ENCODE measurements around the gene ANKRD31. TPM values are rescaled to one million over a fixed set of nuclear protein-coding genes. Genes with fewer than 3 reads are reported as not detected.

Gene ANKRD31
- total RNA-seq, 1 donor from 2014 or later, result 0.13 TPM

Other genes with a start within 250 kb of the ANKRD31 start
- 1.9 and 2.1 TPM in 2 replicates for gene GCNT4, start 184.3 kb downstream of the ANKRD31 start, total RNA-seq
- 44.7 and 50.3 TPM in 2 replicates for gene HMGCR, start 100.3 kb upstream of the ANKRD31 start, total RNA-seq